Measurements from ENCODE around the gene OTOA. TPM values are rescaled to one million over a fixed set of nuclear protein-coding genes. Genes with fewer than 3 reads are reported as not detected.
A peak's percentile ranks its signal among the peaks of the same experiment; 100 is the strongest.
"Not testable (repeated sequence)": the region's sequence is repeated elsewhere in the genome, so short reads cannot be mapped to it uniquely, and the experiment has no call there.

Gene OTOA
- total RNA-seq, 1 donor from 2014 or later: not detected

DNA sequence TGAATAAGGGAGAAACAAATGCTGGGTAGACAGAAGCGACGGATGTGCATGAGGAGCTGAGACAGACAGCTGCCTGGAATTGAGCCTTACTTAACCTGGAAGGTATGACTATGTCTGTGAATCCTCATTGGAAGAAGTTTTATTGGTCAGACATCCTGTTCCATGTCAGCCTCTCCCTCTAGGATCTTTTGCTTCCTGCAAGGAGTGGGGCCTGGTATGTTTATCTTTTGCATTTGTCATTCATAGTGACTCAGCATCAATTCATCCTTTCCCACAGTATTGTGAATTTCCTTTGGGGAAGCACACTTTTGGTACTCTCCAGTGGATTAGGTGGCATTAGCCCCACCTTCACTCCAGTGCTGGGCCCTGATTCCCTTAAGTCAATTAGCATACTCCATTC, 105.5 kb downstream of the OTOA start:
- ATAC-seq; DNase-seq; intact Hi-C loops (cut with micrococcal nuclease): not testable (repeated sequence)

- ATAC-seq; DNase-seq; intact Hi-C loops (cut with micrococcal nuclease): not testable (repeated sequence)
Observed at GRCh38 chr16:21770584-21770983, 106.8 kb downstream of the OTOA start.

- ATAC-seq (peak; percentile 92), DNase-seq (peak; percentile 62)
- intact Hi-C loops (cut with micrococcal nuclease): not testable (repeated sequence)
Observed at GRCh38 chr16:21772547-21773206, 108.9 kb downstream of the OTOA start.

- peak; percentile 30 for ATAC-seq
- DNase-seq; intact Hi-C loops (cut with micrococcal nuclease): not testable (repeated sequence)
Observed at GRCh38 chr16:21773207-21773553, 109.4 kb downstream of the OTOA start.

DNA sequence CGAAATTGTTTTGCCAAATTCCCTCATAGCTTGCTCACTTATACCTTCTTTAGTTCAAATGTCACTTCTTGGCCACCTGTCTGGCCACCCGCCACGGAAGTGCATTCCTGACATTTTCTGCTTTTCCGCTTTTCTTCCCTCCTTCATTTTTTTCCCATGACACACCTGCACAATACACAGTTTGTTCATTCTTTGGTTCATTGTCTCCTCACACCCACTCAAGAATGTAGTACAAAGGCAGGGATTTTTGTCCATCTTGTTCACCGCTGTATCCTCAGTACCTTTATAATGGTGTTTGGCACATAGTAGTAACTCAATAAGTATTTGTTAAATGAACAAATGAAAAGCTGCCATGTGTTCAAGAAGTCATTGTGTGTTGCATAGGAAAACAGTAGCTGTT, 116.8 kb downstream of the OTOA start:
- DNase-seq; ATAC-seq; intact Hi-C loops (cut with micrococcal nuclease): not testable (repeated sequence)

DNA sequence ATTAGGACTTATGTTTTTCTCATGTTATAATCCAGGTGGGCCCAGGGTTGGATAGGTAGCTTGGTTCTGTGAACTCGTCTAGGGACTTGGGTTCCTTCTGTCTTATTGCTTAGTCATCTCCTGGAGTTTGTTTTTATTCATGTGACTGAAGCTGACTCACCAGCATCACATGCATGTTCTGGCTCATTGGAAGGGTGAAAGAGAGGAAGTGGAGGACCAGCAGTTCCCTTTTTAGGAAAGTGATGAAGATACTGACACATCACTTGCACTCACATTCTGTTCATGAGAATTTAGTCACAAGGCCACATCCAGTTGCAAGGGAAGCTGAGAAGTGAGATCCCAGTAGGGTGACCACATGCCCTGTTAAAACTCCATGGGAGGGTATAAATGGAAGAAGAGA, 126.7 kb downstream of the OTOA start:
- ATAC-seq: peak; percentile 83
- DNase-seq; intact Hi-C loops (cut with micrococcal nuclease): not testable (repeated sequence)

DNA sequence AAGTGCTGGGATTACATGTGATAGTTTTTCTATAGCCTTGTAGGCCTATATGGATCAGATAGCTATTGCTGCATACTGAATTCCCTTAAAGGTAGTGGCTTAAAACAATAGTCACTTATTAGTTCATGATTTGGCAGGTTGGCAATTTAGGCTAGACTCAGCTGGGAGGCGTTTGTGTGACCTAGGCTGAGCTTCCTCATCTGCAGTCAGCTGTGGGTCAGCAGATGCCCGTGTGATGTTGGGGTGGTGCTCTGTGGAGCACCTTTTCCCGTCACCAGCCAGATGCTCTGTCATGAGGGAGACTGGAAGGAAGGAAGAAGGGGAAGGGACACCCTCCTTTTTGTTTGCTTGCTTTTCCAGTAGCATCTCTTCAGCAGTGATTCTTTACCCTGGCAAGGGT, 129.5 kb downstream of the OTOA start:
- peak; percentile 56 for ATAC-seq
- DNase-seq; intact Hi-C loops (cut with micrococcal nuclease): not testable (repeated sequence)

DNA sequence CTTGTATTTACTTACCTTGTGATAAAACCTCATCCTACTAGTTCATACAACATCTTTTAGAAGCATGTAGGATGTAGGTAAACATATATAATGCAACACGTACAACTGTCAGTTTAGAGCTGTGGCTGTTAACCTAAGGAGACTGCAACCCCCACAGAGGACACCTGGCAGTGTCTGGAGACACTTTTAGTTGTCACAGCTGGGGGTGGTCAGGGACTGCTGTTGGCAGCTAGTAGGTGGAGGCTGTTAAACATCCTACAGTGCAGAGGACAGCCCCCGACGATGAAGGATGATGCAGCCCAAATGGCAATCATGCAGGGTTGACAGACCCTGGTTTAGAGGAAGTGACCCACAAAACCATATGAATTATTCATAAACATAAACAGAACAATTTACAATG, 134.8 kb downstream of the OTOA start:
- ATAC-seq; DNase-seq; intact Hi-C loops (cut with micrococcal nuclease): not testable (repeated sequence)

DNA sequence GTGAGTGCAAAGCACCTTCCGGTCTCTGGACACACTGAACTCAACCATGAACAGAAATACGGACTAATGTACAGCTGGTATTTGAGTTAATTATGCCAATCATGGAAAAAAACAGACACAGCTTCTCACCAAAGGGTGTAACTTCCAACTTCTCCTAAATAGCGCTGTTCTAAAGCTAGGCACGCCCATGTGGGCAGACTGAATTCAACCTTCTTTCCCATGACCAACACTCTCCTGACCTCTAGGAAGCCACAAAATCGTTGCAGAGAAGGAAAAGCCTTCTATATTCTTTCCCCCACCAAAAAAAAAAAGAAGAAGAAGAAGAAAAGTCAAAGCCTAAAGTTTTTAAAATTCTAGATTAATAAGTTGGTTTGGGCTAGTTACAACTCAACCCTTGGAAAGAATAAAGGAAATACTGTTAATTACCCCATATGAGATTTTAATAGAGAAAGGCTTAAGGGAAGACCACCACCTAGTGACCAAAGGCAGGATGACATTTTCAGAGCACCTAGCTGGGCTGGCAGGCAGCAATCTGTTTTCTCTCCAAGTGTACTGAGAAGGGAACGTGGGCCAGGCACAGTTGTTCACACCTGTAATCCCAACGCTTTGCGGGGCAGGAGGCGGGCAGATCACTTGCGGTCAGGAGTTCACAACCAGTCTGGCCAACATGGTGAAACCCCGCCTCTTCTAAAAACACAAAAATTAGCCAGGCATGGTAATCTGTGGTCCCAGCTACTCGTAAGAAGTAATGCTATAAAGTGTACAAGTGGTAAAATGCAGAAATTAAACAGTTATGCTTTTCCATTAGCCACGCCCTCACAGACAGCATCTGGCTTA, 138.0 kb downstream of the OTOA start:
- intact Hi-C loops (cut with micrococcal nuclease); DNase-seq: not testable (repeated sequence)
- ATAC-seq: peak; percentile 76

DNA sequence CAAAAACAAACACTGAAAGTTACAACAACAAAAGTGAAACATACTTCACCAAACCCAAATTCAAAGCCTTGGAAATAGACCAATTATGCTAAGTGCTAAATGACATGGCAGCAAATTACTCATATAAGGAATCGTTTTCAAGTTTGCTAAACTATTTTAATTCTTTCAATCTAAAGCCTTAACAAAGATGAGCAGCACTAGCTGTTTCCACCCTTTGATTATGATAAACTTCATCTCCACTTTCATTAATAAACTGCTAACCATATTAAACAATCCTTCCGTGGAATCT, 138.6 kb downstream of the OTOA start:
- DNase-seq; ATAC-seq; intact Hi-C loops (cut with micrococcal nuclease): not testable (repeated sequence)

Other genes with a start within 250 kb of the OTOA start
- gene METTL9, start 64.4 kb upstream of the OTOA start, total RNA-seq: 53.4 TPM
- 2.4 TPM for gene IGSF6, start 11.4 kb upstream of the OTOA start, total RNA-seq
- 25.0 TPM for gene NPIPB4, start 193.8 kb downstream of the OTOA start, total RNA-seq